Tibial artery (tissue), 4 donors: ENCODE measurements around the gene LIPG.

Source experiments
- DNase-seq, 2 donors: peaks; one replicate each; pipeline ENCODE4 v3.0.0-alpha.2; 2019
- H3K27ac ChIP-seq, 2 donors: fragments of 200-600 bp; sonication (generic) in 1 of 2; 1 replicate in 1 of 2; 2 replicates in 1 of 2; pipeline ENCODE4 v1.5.1; 2018 to 2019; ENCODE audit warnings: mild to moderate bottlenecking in 1 of 2
- H3K27me3 ChIP-seq, 2 donors: fragments of 200-600 bp; sonication (generic) in 1 of 2; one replicate each; pipeline versions ENCODE4 v1.5.1 to v1.6.0; 2016 to 2019
- H3K36me3 ChIP-seq, 3 donors: fragments of 200-600 bp; sonication (generic) in 2 of 3; one replicate each; pipeline ENCODE4 v1.5.1; 2016 to 2019; ENCODE audit warnings: mild to moderate bottlenecking in 2 of 3
- H3K4me1 ChIP-seq, 4 donors: fragments of 200-600 bp; sonication (generic) in 2 of 4; 1 replicate in 3 of 4; 2 replicates in 1 of 4; pipeline ENCODE4 v1.5.1; 2016 to 2019
- H3K4me3 ChIP-seq, 2 donors: fragments of 200-600 bp; sonication (generic) in 1 of 2; 1 replicate in 1 of 2; 2 replicates in 1 of 2; pipeline ENCODE4 v1.5.1; 2018 to 2019; ENCODE audit warnings: mild to moderate bottlenecking in 2 of 2
- H3K9me3 ChIP-seq, 3 donors: fragments of 200-600 bp; sonication (generic) in 1 of 3; one replicate each; pipeline ENCODE4 v1.5.1; 2016 to 2019
- intact Hi-C: fragments of 100-400 bp; cut with DNase I; formaldehyde crosslinking; loops from one replicate; pipeline ENCODE4 v1.15.0; 2023; ENCODE audit warnings: low total_unique reads
- TF ChIP-seq, protein P1 (sequence below), 2 experiments: fragments of 200-600 bp in 1 of 2; fragments of 450-650 bp in 1 of 2; IDR thresholded peaks; one replicate each; pipeline ENCODE4 v1.5.1; 2017 to 2019; ENCODE audit warnings: antibody characterized with exemption in 2 of 2, mild to moderate bottlenecking in 1 of 2, moderate library complexity in 1 of 2

The LIPG gene

DNA sequence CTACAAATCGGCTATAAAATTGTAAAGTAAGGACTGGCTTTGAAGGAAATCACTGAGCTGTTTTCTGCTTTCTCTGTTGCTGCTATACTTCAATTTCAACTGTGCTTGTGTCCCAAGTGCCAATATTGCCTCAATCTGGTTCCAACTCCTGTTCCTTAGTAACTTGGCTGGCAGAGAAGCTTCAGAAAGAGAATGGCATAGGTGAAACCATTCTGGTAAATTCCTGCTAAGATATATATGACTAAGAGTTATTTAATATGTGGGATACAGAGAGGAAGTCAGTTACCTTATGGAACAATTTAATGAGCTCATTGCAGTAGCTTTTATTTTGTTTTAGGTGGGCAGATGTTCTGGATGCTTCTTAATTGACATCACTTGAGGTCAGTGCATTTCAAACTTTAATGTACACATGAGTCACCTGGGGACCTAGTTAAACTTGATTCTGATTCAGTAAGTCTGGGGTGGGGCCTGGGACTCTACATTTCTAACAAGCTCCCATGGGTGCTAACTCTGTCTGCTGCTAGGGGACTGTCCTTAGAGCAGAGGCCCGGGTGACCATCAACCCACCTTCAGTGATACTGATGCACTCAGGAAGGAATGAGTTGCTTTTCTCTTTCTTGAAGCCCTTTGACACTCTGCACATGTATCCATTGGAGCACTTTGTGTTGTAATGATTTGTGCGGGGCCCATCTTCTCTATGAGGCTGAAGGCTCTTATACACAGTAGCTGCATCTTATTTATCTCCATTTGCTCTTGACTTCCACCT, 47.6 kb downstream of the LIPG start:
- Histone ChIP-seq H3K27ac (no peak overlapping the region), H3K4me1 (no peaks in the 10 kb centered on the region), H3K4me3 (no peak overlapping the region), H3K36me3 (no peaks in the 10 kb centered on the region), H3K27me3 (peaks cover 0 to 5% of the 10 kb centered on the region in 2 donors), H3K9me3 (peaks cover 0 to 7% (median 0%) of the 10 kb centered on the region in 3 donors)
- DNase-seq: no peak
- TF ChIP-seq, protein P1, sequence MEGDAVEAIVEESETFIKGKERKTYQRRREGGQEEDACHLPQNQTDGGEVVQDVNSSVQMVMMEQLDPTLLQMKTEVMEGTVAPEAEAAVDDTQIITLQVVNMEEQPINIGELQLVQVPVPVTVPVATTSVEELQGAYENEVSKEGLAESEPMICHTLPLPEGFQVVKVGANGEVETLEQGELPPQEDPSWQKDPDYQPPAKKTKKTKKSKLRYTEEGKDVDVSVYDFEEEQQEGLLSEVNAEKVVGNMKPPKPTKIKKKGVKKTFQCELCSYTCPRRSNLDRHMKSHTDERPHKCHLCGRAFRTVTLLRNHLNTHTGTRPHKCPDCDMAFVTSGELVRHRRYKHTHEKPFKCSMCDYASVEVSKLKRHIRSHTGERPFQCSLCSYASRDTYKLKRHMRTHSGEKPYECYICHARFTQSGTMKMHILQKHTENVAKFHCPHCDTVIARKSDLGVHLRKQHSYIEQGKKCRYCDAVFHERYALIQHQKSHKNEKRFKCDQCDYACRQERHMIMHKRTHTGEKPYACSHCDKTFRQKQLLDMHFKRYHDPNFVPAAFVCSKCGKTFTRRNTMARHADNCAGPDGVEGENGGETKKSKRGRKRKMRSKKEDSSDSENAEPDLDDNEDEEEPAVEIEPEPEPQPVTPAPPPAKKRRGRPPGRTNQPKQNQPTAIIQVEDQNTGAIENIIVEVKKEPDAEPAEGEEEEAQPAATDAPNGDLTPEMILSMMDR (IDR thresholded peaks at IDR 0.05): no peak
- intact Hi-C loops: no loop called here

DNA sequence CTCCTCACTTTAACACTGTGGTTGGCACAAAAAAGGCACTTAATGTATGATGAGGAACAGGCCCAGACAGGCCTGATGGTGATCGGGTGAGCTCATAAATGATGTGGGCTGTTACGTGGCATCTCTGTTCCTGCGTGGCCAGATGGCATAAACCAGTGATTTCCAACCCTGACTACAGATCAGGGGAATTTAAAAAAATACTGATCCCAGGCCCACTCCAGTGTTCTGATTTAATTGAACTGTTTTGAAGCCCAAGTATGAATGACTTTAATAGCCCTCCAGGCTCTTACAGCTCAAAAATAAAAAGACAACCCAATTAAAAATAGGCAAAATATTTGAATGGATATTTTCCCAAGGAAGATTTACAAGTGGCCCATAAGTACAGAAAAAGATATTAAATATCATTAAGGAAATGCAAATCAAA, 48.2 kb downstream of the LIPG start:
- intact Hi-C loops: no loop called here
- Histone ChIP-seq H3K4me3 (no peak overlapping the region), H3K4me1 (no peaks in the 10 kb centered on the region), H3K36me3 (no peaks in the 10 kb centered on the region), H3K27me3 (peaks cover 0 to 5% of the 10 kb centered on the region in 2 donors), H3K27ac (no peak overlapping the region), H3K9me3 (peaks cover 0 to 7% (median 0%) of the 10 kb centered on the region in 3 donors)
- TF ChIP-seq, protein P1 (IDR thresholded peaks at IDR 0.05): no peak
- no peak for DNase-seq

DNA sequence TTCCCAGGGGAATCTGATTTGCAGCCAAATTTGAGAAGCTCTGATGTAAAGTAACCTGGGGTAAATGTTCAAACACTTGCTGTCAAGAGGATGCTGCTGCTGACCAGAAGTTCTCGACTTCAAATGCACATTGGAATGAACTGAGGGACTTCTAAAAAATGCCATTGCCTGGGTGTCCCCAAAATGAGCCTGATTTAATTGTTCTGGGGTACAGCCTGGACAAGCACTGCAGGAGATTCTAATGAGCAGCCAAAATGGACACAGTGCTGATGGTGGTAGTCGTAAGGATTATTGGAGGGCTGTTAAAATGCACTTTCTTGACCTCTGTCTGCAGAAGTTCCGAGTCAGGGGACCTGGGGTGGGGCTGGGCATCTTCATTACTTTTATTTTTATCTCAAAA, 49.5 kb downstream of the LIPG start:
- Histone ChIP-seq H3K27ac (no peak overlapping the region), H3K36me3 (no peaks in the 10 kb centered on the region), H3K9me3 (no peaks in the 10 kb centered on the region), H3K27me3 (peaks cover 0 to 5% of the 10 kb centered on the region in 2 donors), H3K4me1 (no peaks in the 10 kb centered on the region), H3K4me3 (no peak overlapping the region)
- intact Hi-C loops: no loop called here
- TF ChIP-seq, protein P1 (IDR thresholded peaks at IDR 0.05): no peak
- no peak for DNase-seq

DNA sequence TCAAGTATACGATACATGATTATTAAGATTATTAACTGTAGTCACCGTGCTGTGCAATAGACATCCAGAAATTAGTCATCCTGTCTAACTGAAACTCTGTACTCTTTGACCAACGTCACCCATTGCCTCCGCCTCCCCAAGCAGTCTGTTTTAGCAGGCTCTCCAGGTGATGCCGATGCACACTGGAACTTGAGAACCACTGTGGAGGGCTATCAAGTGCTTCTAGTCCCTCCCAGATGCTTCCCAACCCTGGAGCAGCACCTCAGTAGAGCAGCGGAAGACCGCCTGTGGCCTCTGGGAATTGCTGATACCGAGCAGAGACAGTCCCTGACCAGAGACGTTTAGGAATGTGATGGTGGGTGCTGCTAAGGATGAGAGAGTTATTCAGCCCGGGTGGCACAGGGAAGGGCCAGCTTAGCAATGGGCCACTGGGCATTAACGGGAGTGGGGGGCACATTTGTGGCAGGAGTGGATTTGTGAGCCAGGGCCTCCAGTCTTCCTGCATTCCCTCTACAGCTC, 50.7 kb downstream of the LIPG start:
- peaks cover 0 to 5% of the 10 kb centered on the region in 2 donors for H3K27me3 ChIP-seq
- no peaks in the 10 kb centered on the region for H3K4me1 ChIP-seq
- no peaks in the 10 kb centered on the region for H3K36me3 ChIP-seq
- no peak for DNase-seq
- TF ChIP-seq, protein P1 (IDR thresholded peaks at IDR 0.05): no peak
- H3K4me3 ChIP-seq: no peak overlapping the region
- H3K27ac ChIP-seq: no peak overlapping the region
- intact Hi-C loops: no loop called here
- H3K9me3 ChIP-seq: no peaks in the 10 kb centered on the region

DNA sequence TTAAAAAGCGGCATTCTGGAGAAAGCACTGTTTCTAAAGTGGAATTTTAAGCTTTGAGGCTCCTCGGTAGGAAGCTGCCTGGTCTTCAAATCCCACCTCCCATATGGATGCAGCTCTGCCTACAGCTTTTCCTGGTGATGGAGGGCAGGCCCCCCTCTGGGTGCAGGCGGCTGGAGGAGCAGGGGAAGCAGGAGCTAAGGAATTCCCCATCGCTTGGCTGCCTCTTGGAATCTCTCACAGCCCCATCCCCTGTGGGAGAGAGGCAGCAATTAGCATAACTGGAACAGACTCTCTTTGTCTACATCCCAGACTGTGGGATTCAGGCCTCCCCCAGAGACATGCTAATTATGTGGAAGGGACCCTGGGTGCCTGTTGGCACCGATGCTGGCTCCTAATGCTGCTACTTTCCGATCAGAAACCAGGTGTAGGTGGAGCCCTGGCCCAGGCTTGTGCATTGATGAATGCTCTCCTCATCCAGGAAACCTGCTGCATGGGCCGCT, 51.3 kb downstream of the LIPG start:
- no peaks in the 10 kb centered on the region for H3K9me3 ChIP-seq
- TF ChIP-seq, protein P1 (IDR thresholded peaks at IDR 0.05): no peak
- no peak overlapping the region for H3K4me3 ChIP-seq
- DNase-seq: no peak
- H3K36me3 ChIP-seq: no peaks in the 10 kb centered on the region
- no peak overlapping the region for H3K27ac ChIP-seq
- H3K27me3 ChIP-seq: peaks cover 0 to 5% of the 10 kb centered on the region in 2 donors
- H3K4me1 ChIP-seq: no peaks in the 10 kb centered on the region
- intact Hi-C loops: no loop called here
